Hepatocyte (in vitro differentiated cells): Measurements from ENCODE around the gene TIMM8B. TPM values are rescaled to one million over a fixed set of nuclear protein-coding genes. Genes with fewer than 3 reads are reported as not detected.

Experiments
- DNase-seq: peaks from one replicate; pipeline ENCODE4 v3.0.0-alpha.2; 2016; ENCODE audit warnings: low spot score
- H2AFZ ChIP-seq: fragments of 200-600 bp; sonication (generic); 2 replicates; pipeline ENCODE4 v1.6.0; 2016; ENCODE audit warnings: antibody characterized with exemption, mild to moderate bottlenecking
- H3K27ac ChIP-seq: fragments of 200-600 bp; sonication (generic); 2 replicates; pipeline ENCODE4 v1.5.1; 2016; ENCODE audit warnings: mild to moderate bottlenecking
- H3K27me3 ChIP-seq: fragments of 200-600 bp; sonication (generic); 2 replicates; pipeline ENCODE4 v1.6.1; 2016
- H3K36me3 ChIP-seq: fragments of 200-600 bp; sonication (generic); replicated peaks from 2 replicates; pipeline ENCODE4 v1.5.1; 2016; ENCODE audit warnings: low read depth; ENCODE audit not compliant: insufficient read depth
- H3K4me1 ChIP-seq: fragments of 200-600 bp; sonication (generic); 2 replicates; pipeline ENCODE4 v1.5.1; 2016; ENCODE audit warnings: mild to moderate bottlenecking, moderate library complexity; ENCODE audit not compliant: insufficient read depth
- H3K4me2 ChIP-seq: fragments of 200-600 bp; sonication (generic); 2 replicates; pipeline ENCODE4 v1.6.0; 2016
- H3K4me3 ChIP-seq: fragments of 200-600 bp; sonication (generic); 2 replicates; pipeline ENCODE4 v1.5.1; 2016; ENCODE audit warnings: mild to moderate bottlenecking
- H3K79me2 ChIP-seq: fragments of 200-600 bp; sonication (generic); 2 replicates; pipeline ENCODE4 v1.6.0; 2017; ENCODE audit warnings: mild to moderate bottlenecking
- H3K9me2 ChIP-seq: fragments of 200-600 bp; sonication (generic); replicated peaks from 2 replicates; pipeline ENCODE4 v1.6.0; 2017; ENCODE audit warnings: mild to moderate bottlenecking; ENCODE audit not compliant: insufficient read depth
- H3K9me3 ChIP-seq: fragments of 200-600 bp; sonication (generic); 2 replicates; pipeline ENCODE4 v1.5.1; 2016; ENCODE audit warnings: low read depth, mild to moderate bottlenecking
- H4K20me1 ChIP-seq: fragments of 200-600 bp; sonication (generic); 2 replicates; pipeline ENCODE4 v1.6.0; 2016; ENCODE audit warnings: mild to moderate bottlenecking; ENCODE audit not compliant: insufficient read depth, poor library complexity, severe bottlenecking
- EZH2 ChIP-seq: fragments of 200-600 bp; sonication (generic); IDR thresholded peaks from 2 replicates; pipeline ENCODE4 v1.6.1; 2016; ENCODE audit warnings: antibody characterized with exemption, mild to moderate bottlenecking, borderline replicate concordance
- EZH2phosphoT487 ChIP-seq: fragments of 200-600 bp; sonication (generic); IDR thresholded peaks from one replicate; pipeline ENCODE4 v1.6.1; 2018; ENCODE audit warnings: antibody characterized with exemption, mild to moderate bottlenecking, low read depth, moderate library complexity; ENCODE audit not compliant: unreplicated experiment, severe bottlenecking
- WGBS: methylation state at CpG from one replicate; pipeline ENCODE4 v1.1.6; 2016; ENCODE audit warnings: low lambda C conversion rate; ENCODE audit errors: missing lambda C conversion rate; 5-methylcytosine and 5-hydroxymethylcytosine counted together
- polyA plus RNA-seq: library from polyadenylated mRNA; unstranded; fragments of >200 nt; fragmentation: Nextera tagmentation; extraction: Ambion mirVana; gene quantifications from 2 replicates; pipeline ENCODE4 v1.2.1, GENCODE V29; 2016
- total RNA-seq: library from RNA; depleted of rRNA; stranded (reverse); fragments of >200 nt; gene quantifications from 2 replicates; pipeline ENCODE4 v1.2.3, GENCODE V29; 2014
- TF ChIP-seq, protein P1 (sequence below): fragments of 200-600 bp; sonication (generic); IDR thresholded peaks from 2 replicates; pipeline ENCODE4 v1.5.1; 2016; ENCODE audit warnings: antibody characterized with exemption, mild to moderate bottlenecking; ENCODE audit not compliant: poor library complexity

The TIMM8B gene
- total and polyA plus RNA-seq, 2 experiments from 2014 or later = 62.8 to 128 TPM

DNA sequence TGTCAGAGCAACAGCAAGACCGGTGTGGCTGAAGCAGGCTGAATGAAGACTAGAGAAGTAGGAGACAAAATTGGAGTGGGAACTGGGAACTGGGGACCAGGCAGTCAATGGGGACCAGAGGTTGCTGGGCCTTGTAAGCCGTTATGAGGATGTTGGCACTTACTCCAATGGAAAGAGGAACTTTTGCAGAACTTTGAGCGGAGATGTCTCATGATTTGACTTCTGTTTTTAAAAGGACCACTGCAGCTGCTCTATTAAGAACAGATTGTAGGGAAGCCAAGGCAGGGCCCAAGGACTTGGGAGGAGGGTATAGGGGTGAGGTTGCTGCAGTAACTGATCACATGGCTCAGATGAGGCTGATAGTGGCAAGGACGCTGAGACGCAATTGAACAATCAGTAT, 43.1 kb upstream of the TIMM8B start:
- no peak for DNase-seq
- H3K27ac ChIP-seq = no peak overlapping the region

DNA sequence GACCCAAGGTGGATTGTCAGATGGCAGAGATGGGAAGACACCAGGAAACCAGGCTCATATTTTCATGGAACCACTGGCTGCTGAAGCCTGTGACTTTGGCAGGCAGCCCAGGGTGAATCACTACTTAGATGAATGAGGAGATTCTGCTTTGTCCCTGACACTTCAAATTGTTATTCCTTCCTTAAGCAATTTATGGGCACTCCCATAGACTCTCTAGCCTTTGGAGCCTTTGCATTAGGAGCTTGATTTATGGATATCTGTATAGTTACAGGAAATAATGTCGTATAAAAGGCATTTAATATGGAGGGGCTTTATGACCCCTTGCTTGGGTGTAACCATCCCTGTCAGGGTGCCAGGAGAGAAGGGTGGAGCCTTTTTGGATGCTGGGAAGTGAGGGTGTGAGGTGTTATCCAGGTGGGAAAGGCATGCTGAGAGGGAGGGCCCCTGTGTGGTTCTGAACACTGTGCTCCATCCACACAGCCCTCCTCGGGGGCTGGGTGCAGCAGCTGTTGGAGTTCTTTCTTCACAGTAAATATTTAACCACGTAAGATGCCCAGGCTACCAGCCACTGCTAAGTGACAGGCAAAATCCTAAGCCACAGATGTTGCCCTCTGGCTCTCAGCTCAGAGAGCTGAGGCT, 42.0 kb upstream of the TIMM8B start:
- Histone ChIP-seq H2AFZ (no peak overlapping the region), H3K79me2 (no peaks in the 10 kb centered on the region), H4K20me1 (no peaks in the 10 kb centered on the region), H3K36me3 (no peaks in the 10 kb centered on the region), H3K4me1 (no peaks in the 10 kb centered on the region), H3K27me3 (no peaks in the 10 kb centered on the region), H3K27ac (no peak overlapping the region), H3K4me3 (no peak overlapping the region), H3K9me3 (no peaks in the 10 kb centered on the region), H3K4me2 (no peak overlapping the region), H3K9me2 (no peaks in the 10 kb centered on the region)
- TF ChIP-seq EZH2 (no peak), EZH2phosphoT487 (no peak)
- TF ChIP-seq, protein P1, sequence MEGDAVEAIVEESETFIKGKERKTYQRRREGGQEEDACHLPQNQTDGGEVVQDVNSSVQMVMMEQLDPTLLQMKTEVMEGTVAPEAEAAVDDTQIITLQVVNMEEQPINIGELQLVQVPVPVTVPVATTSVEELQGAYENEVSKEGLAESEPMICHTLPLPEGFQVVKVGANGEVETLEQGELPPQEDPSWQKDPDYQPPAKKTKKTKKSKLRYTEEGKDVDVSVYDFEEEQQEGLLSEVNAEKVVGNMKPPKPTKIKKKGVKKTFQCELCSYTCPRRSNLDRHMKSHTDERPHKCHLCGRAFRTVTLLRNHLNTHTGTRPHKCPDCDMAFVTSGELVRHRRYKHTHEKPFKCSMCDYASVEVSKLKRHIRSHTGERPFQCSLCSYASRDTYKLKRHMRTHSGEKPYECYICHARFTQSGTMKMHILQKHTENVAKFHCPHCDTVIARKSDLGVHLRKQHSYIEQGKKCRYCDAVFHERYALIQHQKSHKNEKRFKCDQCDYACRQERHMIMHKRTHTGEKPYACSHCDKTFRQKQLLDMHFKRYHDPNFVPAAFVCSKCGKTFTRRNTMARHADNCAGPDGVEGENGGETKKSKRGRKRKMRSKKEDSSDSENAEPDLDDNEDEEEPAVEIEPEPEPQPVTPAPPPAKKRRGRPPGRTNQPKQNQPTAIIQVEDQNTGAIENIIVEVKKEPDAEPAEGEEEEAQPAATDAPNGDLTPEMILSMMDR = no peak
- 64% methylated on average over 3 of the region's 3 CpGs for WGBS
- DNase-seq = peak; percentile 40

More for the DNA sequence above, 43.1 kb upstream of the TIMM8B start:
- Histone ChIP-seq H3K4me3 (no peak overlapping the region), H3K9me2 (no peaks in the 10 kb centered on the region), H4K20me1 (no peaks in the 10 kb centered on the region), H3K9me3 (no peaks in the 10 kb centered on the region), H2AFZ (no peak overlapping the region), H3K79me2 (no peaks in the 10 kb centered on the region), H3K4me1 (no peaks in the 10 kb centered on the region), H3K36me3 (no peaks in the 10 kb centered on the region), H3K27me3 (no peaks in the 10 kb centered on the region), H3K4me2 (no peak overlapping the region)
- 92% methylated on average over 5 of the region's 5 CpGs for WGBS
- TF ChIP-seq EZH2phosphoT487 (no peak), EZH2 (no peak)
- TF ChIP-seq, protein P1 = no peak

DNA sequence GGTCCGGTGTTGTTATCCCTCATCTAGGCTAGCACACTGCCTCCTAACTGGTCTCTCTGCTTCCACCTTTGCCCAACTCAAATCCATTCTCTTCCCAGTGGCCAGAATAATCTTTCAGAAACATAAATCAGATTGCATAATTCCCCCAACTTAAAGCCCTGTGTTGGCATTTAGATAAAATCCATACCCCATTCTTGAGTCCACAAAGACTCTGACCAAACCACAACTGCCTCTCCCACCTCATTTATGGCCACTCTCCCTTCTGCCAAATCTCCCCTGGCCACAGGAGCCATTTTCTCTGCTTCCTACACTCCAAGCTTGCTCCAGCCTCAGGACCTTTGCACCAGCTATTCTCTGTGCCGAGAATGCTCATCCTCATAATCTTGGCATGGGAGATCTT, 40.5 kb upstream of the TIMM8B start:
- 95% methylated on average over 2 of the region's 2 CpGs for WGBS
- no peaks in the 10 kb centered on the region for H3K27me3 ChIP-seq
- H3K36me3 ChIP-seq = no peaks in the 10 kb centered on the region
- H3K4me3 ChIP-seq = no peak overlapping the region
- DNase-seq = no peak
- H3K9me3 ChIP-seq = no peaks in the 10 kb centered on the region
- no peaks in the 10 kb centered on the region for H3K4me1 ChIP-seq
- no peaks in the 10 kb centered on the region for H4K20me1 ChIP-seq
- no peak overlapping the region for H3K4me2 ChIP-seq
- no peaks in the 10 kb centered on the region for H3K79me2 ChIP-seq
- H3K9me2 ChIP-seq = no peaks in the 10 kb centered on the region
- H3K27ac ChIP-seq = no peak overlapping the region
- H2AFZ ChIP-seq = no peak overlapping the region
- TF ChIP-seq, protein P1 = no peak
- TF ChIP-seq EZH2 = no peak
- no peak for TF ChIP-seq EZH2phosphoT487

DNA sequence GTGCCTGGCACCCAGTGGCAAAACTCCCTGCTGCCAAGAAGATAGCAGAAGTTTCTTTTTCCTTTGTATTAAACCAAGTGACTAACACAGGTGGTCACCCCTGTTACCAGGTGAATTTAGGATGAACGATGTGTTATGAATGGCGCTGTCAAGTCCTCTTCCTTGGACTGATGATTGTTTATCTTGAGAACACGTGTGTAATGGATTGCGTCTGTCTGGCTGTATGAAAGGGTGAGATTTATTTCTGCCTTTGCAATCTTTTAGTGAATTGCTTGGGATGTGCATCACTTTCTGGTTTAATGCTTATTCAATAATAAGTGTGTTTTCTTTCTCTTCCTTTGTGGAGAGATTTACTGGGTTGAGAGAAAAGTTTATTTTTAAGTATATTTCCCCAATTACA, 36.6 kb upstream of the TIMM8B start:
- no peak overlapping the region for H3K4me3 ChIP-seq
- no peak overlapping the region for H3K27ac ChIP-seq
- H3K4me1 ChIP-seq = no peaks in the 10 kb centered on the region
- H3K9me3 ChIP-seq = no peaks in the 10 kb centered on the region
- H3K4me2 ChIP-seq = no peak overlapping the region
- no peak overlapping the region for H2AFZ ChIP-seq
- no peaks in the 10 kb centered on the region for H4K20me1 ChIP-seq
- DNase-seq = no peak
- H3K36me3 ChIP-seq = no peaks in the 10 kb centered on the region
- TF ChIP-seq EZH2phosphoT487 (no peak), EZH2 (no peak)
- TF ChIP-seq, protein P1 = no peak
- no peaks in the 10 kb centered on the region for H3K79me2 ChIP-seq
- WGBS = 76% methylated on average over 4 of the region's 4 CpGs
- H3K9me2 ChIP-seq = no peaks in the 10 kb centered on the region
- H3K27me3 ChIP-seq = no peaks in the 10 kb centered on the region
